DND-41 (cell line): ENCODE measurements around the gene ADK.

ENCODE experiments used
- CTCF ChIP-seq: IDR thresholded peaks from 2 replicates; pipeline ENCODE4 v1.5.1; 2012; ENCODE audit warnings: borderline replicate concordance, low read length, moderate library complexity, mild to moderate bottlenecking; ENCODE audit not compliant: poor library complexity, severe bottlenecking; ENCODE audit errors: extremely low read depth
- EZH2 ChIP-seq: IDR thresholded peaks from 3 replicates; pipeline ENCODE4 v1.6.1; 2012; ENCODE audit warnings: borderline replicate concordance, low read depth, mild to moderate bottlenecking, moderate library complexity, low read length, inconsistent platforms; ENCODE audit not compliant: severe bottlenecking

- no peak for TF ChIP-seq EZH2
- TF ChIP-seq CTCF: no peak
Measured at GRCh38 chr10:74518061-74518460, 367.0 kb downstream of the ADK start.
